Gastroesophageal sphincter (tissue), 3 donors: ENCODE results near the gene ASB11.

ENCODE experiments used
- CTCF ChIP-seq, 4 experiments: fragments of 200-600 bp in 2 of 4; fragments of 450-650 bp in 2 of 4; sonication (generic) in 1 of 4; IDR thresholded peaks; one replicate each; pipeline ENCODE4 v1.5.1; 2017 to 2019; ENCODE audit warnings: antibody characterized with exemption in 4 of 4, mild to moderate bottlenecking in 2 of 4, moderate library complexity in 2 of 4
- POLR2A ChIP-seq, 2 donors: fragments of 450-650 bp; IDR thresholded peaks; one replicate each; pipeline ENCODE4 v1.6.1; 2017; ENCODE audit warnings: antibody characterized with exemption in 2 of 2, mild to moderate bottlenecking in 2 of 2, moderate library complexity in 1 of 2

GRCh38 chrX:15293451-15293850 lies 22.0 kb downstream of the ASB11 start:
- TF ChIP-seq CTCF (IDR thresholded peaks at IDR 0.05), result no peak
- no peak for TF ChIP-seq POLR2A (IDR thresholded peaks at IDR 0.05)
